ENCODE measurements around the gene IQCH. TPM values are rescaled to one million over a fixed set of nuclear protein-coding genes. Genes with fewer than 3 reads are reported as not detected.

The IQCH gene
- total RNA-seq, 3 donors from 2014 or later (not counting 1 experiment from before 2014, with no cell fraction given): 0.78 to 1.4 (median 0.86) TPM

- H3K36me3 Mint-ChIP-seq: no peaks in the 10 kb centered on the region
- H3K27ac Mint-ChIP-seq: no peak overlapping the region
- Histone ChIP-seq H3K9me3 (ENCODE audit: control insufficient read depth, insufficient read depth, low read length) (no peaks in the 10 kb centered on the region), H3K4me1 (ENCODE audit: control insufficient read depth, insufficient read depth, low read length) (no peaks in the 10 kb centered on the region), H3K4me3 (ENCODE audit: low read length) (no peak overlapping the region), H3K27me3 (ENCODE audit: control insufficient read depth, insufficient read depth, low read length) (no peaks in the 10 kb centered on the region), H3K27ac (ENCODE audit: low read length) (no peak overlapping the region), H3K36me3 (ENCODE audit: control insufficient read depth, insufficient read depth, low read length) (no peaks in the 10 kb centered on the region)
- H3K9me3 Mint-ChIP-seq: no peaks in the 10 kb centered on the region
- intact Hi-C loops (cut with micrococcal nuclease): no loop called here
- DNase-seq (no peak), ATAC-seq (no peak)
- 100% methylated on average over 1 of the region's 1 CpG for WGBS (ENCODE audit: insufficient coverage)
- H3K27me3 Mint-ChIP-seq (ENCODE audit: low read depth in 2 of 2): no peaks in the 10 kb centered on the region
- no peak overlapping the region for H3K4me3 Mint-ChIP-seq
- no peaks in the 10 kb centered on the region for H3K4me1 Mint-ChIP-seq
- TF ChIP-seq, protein P1, sequence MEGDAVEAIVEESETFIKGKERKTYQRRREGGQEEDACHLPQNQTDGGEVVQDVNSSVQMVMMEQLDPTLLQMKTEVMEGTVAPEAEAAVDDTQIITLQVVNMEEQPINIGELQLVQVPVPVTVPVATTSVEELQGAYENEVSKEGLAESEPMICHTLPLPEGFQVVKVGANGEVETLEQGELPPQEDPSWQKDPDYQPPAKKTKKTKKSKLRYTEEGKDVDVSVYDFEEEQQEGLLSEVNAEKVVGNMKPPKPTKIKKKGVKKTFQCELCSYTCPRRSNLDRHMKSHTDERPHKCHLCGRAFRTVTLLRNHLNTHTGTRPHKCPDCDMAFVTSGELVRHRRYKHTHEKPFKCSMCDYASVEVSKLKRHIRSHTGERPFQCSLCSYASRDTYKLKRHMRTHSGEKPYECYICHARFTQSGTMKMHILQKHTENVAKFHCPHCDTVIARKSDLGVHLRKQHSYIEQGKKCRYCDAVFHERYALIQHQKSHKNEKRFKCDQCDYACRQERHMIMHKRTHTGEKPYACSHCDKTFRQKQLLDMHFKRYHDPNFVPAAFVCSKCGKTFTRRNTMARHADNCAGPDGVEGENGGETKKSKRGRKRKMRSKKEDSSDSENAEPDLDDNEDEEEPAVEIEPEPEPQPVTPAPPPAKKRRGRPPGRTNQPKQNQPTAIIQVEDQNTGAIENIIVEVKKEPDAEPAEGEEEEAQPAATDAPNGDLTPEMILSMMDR (IDR thresholded peaks at IDR 0.05): no peak
These were observed 226.2 kb downstream of the IQCH start for GRCh38 chr15:67480741-67481140.

DNA sequence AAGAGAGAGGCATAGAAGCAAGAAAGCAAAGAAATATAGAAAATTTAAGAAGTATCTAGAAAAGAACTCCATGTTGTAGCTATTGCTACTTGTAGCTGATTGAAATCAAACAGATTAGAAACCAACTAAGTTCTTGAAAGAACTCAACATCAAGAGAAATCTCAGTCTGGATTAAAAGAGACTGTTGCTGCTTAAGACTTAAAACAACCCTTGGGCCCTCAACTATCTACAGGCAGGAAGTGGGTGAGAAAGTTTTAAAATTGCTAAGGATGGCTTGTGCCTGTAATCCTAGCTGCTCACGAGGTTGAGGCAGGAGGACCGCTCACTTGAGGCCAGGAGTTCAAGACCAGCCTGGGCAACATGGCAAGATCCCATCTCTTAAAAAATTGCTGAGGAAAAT is 227.1 kb downstream of the IQCH start:
- ATAC-seq (no peak), DNase-seq (peak in 1 of 2 donors; percentile 4)
- Mint-ChIP-seq H3K4me3 (no peak overlapping the region), H3K27me3 (ENCODE audit: low read depth in 2 of 2) (no peaks in the 10 kb centered on the region), H3K4me1 (no peaks in the 10 kb centered on the region), H3K9me3 (no peaks in the 10 kb centered on the region), H3K36me3 (no peaks in the 10 kb centered on the region), H3K27ac (no peak overlapping the region)
- intact Hi-C loops (cut with micrococcal nuclease): no loop called here
- no peak overlapping the region for H3K4me3 ChIP-seq (ENCODE audit: low read length)
- TF ChIP-seq, protein P1 (IDR thresholded peaks at IDR 0.05): no peak
- WGBS (ENCODE audit: insufficient coverage): 92% methylated on average over 2 of the region's 2 CpGs
- no peaks in the 10 kb centered on the region for H3K27me3 ChIP-seq (ENCODE audit: control insufficient read depth, insufficient read depth, low read length)
- no peaks in the 10 kb centered on the region for H3K9me3 ChIP-seq (ENCODE audit: control insufficient read depth, insufficient read depth, low read length)
- no peaks in the 10 kb centered on the region for H3K36me3 ChIP-seq (ENCODE audit: control insufficient read depth, insufficient read depth, low read length)
- H3K27ac ChIP-seq (ENCODE audit: low read length): no peak overlapping the region
- no peaks in the 10 kb centered on the region for H3K4me1 ChIP-seq (ENCODE audit: control insufficient read depth, insufficient read depth, low read length)

- intact Hi-C loops (cut with micrococcal nuclease): no loop called here
- no peaks in the 10 kb centered on the region for H3K4me1 Mint-ChIP-seq
These were observed 241.0 kb downstream of the IQCH start for GRCh38 chr15:67495585-67495984.

More at GRCh38 chr15:67495585-67495984, 241.0 kb downstream of the IQCH start:
- no peak for DNase-seq
- TF ChIP-seq, protein P1 (IDR thresholded peaks at IDR 0.05): no peak
- no peak for ATAC-seq
- no peak overlapping the region for H3K4me3 Mint-ChIP-seq
- Histone ChIP-seq H3K4me1 (ENCODE audit: control insufficient read depth, insufficient read depth, low read length) (no peaks in the 10 kb centered on the region), H3K4me3 (ENCODE audit: low read length) (no peak overlapping the region), H3K9me3 (ENCODE audit: control insufficient read depth, insufficient read depth, low read length) (no peaks in the 10 kb centered on the region), H3K27ac (ENCODE audit: low read length) (no peak overlapping the region), H3K36me3 (ENCODE audit: control insufficient read depth, insufficient read depth, low read length) (no peaks in the 10 kb centered on the region), H3K27me3 (ENCODE audit: control insufficient read depth, insufficient read depth, low read length) (no peaks in the 10 kb centered on the region)
- H3K36me3 Mint-ChIP-seq: no peaks in the 10 kb centered on the region
- WGBS (ENCODE audit: insufficient coverage): no CpG with 5 or more reads among the region's 1 CpG
- no peaks in the 10 kb centered on the region for H3K9me3 Mint-ChIP-seq
- H3K27me3 Mint-ChIP-seq (ENCODE audit: low read depth in 2 of 2): no peaks in the 10 kb centered on the region
- H3K27ac Mint-ChIP-seq: no peak overlapping the region
